GM18520 (cell line): ENCODE results near the gene TRIO.
"Not testable (repeated sequence)": the region's sequence is repeated elsewhere in the genome, so short reads cannot be mapped to it uniquely, and the experiment has no call there.

Experiments
- ATAC-seq: cut with Tn5 transposase; IDR thresholded peaks from one replicate; pipeline ENCODE4 v1.9.1; 2021; ENCODE audit not compliant: unreplicated experiment

The TRIO gene

DNA sequence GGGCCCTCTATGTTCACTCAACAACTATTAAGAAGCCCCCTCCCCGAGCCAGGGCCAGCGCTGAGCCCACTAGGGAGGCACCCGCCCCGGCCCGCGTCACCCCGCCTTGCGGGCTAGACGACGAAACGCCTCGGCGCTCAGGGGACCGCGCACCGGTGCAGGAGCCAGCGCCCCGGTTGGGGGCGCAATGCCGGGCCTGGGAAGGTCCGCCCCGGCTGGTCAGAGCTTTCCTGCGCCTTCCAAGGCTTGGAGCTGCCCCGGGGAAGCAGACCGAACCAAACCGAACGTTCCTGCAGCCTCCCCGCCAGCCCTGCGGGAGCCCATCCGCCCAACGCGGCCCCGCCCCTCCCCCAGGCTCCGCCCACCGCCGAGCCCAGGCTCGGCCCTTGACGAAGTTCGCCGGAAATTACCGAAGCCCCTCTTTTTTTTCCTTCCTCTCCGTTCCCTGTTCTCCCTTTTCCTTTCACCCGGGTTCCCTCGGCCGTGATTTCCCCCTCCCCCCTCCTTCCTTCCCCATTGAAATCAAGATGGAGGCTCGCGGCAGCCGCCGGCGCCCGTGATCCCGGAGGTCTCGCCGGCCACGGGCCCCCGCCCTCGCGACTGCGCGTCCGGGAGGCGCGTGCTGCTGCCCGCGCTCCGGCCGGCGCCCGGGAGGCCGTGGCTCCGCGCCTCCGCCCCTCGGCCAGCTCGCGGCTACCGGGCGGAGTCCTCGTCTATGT, at the start of gene TRIO:
TRIO (plus strand) TSS at position 516 of the 719 bp plus-strand sequence. CDS start 384 bp downstream, outside the sequence.
- peak; percentile 28 for ATAC-seq

DNA sequence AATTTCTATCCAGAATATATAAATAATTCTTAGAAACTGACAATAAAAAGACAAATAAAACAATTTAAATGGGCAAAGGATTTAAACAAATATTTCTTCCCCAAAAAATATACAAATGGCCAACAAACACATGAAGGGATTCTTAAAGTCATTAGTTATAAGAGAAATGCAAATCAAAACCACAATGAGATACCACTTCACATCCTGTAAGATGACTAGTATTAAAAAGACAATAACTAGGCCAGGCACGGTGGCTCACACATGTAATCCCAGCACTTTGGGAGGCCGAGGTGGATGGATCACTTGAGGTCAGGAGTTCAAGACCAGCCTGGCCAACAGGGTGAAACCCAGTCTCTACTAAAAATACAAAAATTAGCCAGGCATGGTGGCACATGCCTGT, 45.8 kb upstream of the TRIO start:
- not testable (repeated sequence) for ATAC-seq

DNA sequence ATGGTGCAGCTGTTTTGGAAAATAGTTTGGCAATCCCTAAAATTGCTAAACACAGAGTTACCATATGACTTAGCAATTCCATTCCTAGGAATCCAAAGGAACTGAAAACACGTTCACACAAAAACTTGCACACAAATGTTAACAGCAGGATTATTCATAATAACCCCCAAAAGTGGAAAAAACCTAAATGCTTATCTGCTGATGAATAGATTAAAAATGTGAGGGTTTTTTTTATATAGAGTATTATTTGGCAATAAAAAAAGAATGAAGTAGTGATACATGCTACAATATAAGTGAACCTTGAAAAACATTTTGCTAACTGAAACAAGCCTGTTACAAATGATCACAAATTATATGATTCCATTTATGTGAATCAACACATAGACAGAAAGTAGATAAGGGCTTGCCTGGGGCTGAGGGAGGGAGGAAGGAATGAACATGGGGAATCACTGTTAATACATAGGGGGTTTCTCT, 45.1 kb upstream of the TRIO start:
- ATAC-seq = no peak

- ATAC-seq = no peak
These were observed 42.9 kb upstream of the TRIO start for GRCh38 chr5:14100281-14100680.

DNA sequence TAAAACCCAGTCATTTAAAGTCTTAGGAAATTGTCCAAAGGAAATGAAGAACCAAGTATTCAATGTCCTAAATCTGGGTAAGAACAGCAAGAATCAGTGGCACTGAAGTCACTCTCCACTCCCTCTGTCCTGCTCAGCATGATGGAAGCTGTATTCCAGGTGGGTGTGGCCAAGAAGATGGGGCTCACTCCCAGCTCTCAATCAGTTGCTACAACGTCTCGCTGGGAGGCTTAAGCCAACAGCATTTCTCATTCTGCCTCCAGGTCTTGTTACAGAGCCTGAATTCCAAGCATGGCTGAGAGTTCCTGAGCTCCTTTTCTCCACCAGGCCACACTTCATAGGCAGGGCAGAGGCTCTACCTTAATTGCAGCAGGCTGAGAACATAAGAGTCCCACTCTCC, 41.2 kb upstream of the TRIO start:
- no peak for ATAC-seq

DNA sequence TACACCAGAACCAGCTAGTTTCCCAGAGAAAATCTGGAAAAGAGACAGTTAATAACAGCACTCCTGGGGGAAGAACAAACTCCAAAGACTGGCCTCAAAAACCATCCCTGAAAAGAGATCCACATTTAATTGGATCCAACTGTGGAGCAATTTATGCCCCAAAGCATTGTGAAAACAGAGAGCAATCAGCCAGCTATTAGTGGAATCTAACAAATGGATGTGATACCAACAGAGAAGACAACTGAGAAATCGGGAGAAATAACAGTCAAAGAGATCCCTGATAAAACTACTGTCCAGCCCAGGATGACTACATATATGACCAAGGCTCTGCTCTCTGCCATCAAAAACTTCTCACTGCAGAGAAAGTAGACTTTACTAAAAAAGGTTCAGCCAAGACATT, 40.5 kb upstream of the TRIO start:
- ATAC-seq = no peak

GRCh38 chr5:14105718-14106410, 37.3 kb upstream of the TRIO start:
- ATAC-seq = no peak

DNA sequence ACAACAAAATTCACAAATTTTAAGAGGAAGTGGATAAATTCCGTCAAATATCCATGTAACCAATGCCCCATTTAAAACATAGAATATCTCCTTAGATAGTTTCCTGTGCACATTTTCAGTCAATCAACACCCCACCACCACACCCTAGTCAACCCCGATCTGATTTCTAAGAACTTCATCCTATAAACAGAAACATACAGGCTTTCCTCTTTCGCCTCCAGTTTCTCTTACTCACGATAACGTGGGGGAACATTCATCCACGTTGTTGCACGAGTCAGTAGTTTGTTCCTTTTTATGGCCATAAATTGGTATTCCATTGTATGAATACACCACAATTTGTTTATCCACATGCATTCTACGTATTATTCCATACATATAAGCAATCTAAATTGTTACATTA, 35.6 kb upstream of the TRIO start:
- ATAC-seq = no peak

GRCh38 chr5:14108170-14108996, 34.8 kb upstream of the TRIO start:
- peak; percentile 52 for ATAC-seq

- peak; percentile 86 for ATAC-seq
These were observed 33.9 kb upstream of the TRIO start for GRCh38 chr5:14109041-14109747.

GRCh38 chr5:14109771-14110170, 33.4 kb upstream of the TRIO start:
- ATAC-seq = no peak

DNA sequence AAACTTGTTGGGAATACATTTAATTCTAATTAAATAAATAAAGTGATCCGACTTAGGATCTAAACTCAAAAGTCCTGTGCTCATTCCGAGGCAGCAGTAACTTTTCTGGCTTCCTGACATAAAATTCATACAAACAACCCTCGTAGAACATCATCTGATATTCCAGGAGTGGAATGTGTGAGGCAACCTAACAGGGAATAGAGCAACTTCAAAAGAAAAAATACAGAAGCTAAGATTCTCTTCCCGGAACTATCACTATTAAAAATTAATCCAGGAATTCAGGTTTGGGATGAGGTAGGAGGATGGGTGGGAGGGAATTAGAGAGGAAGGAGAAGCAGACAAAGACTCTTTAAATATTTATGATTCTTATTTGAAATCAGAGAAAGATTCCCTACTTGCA, 32.9 kb upstream of the TRIO start:
- ATAC-seq = no peak

DNA sequence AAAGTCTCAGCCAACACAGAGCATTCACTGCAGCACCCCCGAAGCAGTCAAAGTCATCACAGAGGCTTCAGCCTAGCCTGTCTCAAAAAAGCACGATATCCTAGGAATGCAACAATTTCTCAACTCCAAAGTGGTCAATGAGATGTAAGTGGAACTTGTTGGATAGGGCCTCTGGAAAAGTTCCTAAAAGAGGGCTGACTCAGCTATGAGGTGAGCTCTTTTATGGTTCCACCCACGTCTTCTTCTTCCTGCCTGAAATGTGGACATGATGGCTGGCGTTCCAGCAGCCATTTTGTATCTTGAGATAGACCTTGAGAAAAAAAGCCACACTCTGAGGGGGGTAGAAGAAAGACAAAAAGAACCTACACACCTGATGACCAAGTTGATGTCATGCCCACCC, 32.5 kb upstream of the TRIO start:
- ATAC-seq = no peak

DNA sequence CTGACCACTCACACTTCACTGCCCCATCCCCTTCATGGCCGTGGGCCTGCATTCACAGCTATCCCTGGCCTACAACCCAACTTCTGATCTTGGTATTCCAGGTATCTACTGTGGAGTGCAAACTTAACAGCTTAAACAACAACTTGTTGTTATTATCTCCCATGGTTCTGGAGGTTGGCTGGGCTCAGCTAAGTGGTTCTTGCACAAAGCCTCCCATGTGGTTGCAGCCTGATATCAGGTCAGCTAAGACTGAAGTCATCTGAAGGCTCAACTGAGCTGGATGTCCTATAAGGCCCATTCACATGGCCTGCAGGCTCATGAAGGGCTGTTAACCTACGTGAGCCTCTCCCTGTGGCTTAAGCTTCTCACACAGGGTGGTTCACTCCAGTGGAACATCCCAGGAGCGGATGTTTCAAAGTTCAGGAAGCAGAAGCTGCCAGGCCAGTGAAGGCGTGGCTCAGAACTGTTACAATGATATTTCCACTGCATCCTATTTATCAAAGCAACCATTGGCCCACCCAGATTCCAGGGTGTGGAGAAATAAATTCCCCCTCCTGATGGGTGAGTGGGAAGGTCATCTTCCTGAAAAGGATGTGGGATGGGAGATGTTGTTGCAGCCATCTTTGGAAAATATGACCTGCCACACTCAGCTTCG, 30.0 kb upstream of the TRIO start:
- no peak for ATAC-seq

GRCh38 chr5:14114615-14115251, 28.4 kb upstream of the TRIO start:
- no peak for ATAC-seq

DNA sequence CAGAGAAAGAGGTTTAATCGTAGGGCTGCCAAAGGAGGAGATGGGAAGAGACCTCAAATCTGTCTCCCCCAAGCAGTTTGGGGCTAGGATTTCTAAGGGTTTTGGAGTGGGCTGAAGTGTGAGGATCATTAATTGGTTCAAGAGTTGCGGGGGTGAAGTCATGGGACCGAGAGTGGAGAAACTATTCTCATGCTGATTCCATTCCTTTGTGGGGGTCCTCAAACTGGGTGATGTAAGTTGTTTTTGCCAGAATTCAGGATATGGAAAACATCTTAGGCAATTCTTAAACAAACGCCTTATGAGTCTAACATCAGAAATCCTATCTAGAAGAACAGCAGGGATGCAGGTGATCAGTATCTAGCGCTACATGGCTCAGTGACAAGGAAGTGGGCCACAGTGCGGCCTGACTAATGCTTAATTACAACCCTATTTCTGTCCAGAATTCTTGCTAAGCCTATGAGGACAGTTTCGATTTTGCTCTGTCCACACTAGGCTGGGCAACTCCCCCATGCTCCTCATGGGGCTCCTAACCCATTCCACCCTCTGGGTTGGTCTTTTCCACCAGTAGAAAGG, 27.7 kb upstream of the TRIO start:
- ATAC-seq = no peak

DNA sequence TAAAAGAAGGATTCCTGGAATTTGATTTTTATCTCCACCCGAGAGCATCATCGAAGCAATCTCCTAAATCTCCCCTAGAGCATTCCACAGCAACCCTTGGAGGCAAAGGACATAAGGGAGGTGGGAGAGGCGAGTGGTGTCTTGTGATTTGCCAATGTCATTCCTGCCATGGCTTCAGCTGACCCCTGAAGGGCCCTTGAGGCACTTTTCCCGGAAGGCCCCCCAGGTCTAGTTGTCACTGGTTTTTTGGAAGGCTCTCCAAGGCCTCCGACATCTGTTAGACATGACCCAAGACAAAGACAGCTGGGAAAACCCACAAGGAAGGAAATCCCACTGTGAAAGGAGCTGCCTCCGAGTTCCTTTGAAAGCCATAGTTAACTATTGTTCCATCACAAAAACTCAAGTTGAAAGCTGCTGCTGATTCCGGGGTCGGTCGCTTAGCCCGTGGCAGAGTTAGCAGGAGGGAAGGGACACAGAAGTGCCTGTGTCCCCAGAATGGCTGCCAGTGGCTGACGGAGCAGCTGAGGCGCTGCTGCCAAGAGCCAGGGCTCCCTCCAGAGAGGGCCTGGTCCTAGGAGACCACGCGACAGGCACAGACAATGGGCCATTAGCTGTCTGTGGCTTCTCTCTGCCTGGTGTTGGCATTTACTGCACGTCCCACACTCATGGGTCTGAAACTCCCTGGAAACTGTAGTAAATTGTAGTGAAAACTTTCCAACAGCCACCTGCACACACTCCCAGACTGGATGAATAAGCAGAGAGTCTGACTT, 24.4 kb upstream of the TRIO start:
- ATAC-seq = no peak

DNA sequence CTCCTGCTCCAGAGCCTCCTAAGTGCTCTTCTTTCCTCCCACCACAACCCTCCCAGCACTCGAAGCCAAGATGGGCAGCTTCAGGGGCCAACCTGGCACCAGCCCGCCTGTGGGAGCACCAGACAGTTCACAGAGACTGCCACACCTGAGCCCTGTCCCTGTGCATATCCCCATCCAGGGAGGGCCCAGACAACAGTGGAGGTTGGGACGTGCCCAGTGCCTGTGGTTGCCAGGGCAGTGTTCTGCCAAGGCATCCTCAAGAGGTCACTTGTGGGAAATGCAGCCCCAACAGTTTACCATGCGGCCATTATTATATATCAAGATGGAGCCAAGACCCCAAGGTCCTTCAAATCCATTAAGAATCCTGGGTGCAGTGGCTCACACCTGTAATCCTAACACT, 23.0 kb upstream of the TRIO start:
- ATAC-seq = no peak

DNA sequence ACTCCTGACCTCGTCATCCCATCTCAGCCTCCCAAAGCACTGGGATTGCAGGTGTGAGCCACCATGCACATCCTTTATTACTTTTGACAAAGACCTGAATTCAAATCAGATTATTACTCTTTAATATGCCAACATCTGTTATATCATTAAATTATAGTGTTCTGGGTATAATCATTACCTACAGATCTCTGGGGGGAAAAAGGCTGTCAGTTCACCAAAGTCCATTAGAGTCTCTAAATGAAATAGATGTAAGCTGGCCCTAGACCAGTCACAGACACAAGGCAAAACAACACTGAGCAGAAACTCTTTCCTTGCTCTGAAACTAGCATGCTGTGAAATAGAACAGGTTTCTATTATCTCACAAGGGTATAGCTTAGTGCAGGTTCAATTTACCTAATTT, 21.6 kb upstream of the TRIO start:
- no peak for ATAC-seq
